GM18951 (cell line): ENCODE results near the gene CHST5.
"Not testable (repeated sequence)": the region's sequence is repeated elsewhere in the genome, so short reads cannot be mapped to it uniquely, and the experiment has no call there.

Experiments used
- POLR2A ChIP-seq: IDR thresholded peaks from 4 replicates; pipeline ENCODE4 v1.6.1; 2011; ENCODE audit warnings: mild to moderate bottlenecking; ENCODE audit not compliant: insufficient read length, insufficient read depth; ENCODE audit errors: extremely low read depth
- in situ Hi-C: fragments of 300-500 bp; cut with MboI; formaldehyde crosslinking; loops from one replicate; pipeline ENCODE4 v1.12.0; 2022; ENCODE audit warnings: low sequenced_read_pairs, mixed read lengths, inconsistent platforms; ENCODE audit not compliant: unreplicated experiment

The CHST5 gene

DNA sequence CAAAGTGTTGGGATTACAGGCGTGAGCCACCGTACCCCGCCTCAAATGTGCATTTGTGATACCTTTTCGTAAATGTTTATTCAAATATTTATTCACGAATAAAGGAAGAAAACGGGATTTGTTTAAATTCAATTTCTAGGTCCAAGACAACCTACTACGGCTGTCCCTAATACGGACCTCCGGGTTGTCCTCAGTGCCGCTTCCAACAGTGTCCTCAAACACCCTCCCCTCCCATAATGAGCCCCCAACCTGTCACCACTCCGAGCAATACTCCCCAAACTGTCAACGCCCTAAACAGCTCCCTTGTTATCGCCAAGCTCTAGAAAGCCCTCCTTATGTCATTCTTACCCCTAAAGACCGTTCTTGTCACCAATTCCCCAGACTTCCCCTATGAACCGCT lies 29.7 kb upstream of the CHST5 start:
- in situ Hi-C loops: no loop called here
- TF ChIP-seq POLR2A: no peak

DNA sequence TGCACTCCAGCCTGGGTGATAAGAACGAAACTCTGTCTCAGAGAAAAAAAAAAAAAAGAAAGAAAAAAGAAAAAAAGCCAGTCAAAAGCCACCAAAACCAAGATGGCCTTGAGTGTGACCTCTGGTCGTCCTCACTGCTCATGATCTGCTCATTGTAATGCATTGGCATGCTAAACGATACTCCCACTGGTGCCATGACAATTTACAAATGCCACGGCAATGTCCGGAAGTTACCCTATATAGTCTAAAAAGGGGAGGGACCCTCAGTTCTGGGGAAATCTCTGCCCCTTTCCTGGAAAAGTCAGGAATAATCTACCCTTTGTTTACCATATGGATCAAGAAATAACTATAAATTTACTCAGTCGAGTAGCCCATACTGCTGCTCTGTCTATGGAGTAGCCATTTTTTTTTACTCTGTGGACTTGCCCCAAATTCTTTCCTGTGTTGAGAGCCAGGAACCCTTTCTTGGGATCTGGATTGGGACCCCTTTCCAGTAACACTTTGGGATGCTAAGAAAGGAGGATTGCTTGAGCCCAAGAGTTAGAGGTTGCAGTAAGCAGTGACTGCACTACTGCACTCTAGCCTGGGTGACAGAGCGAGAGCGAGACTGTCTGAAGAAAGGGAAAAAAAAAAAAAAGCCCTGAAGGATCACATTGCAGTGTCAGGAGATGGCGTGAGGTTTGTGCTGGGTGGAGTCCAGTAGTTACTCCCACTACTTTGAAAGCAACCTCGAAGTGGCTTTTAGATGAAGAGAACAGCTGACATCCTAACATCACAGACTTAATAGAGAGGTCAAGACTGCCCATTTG lies 23.9 kb upstream of the CHST5 start:
- in situ Hi-C loops: no loop called here
- no peak for TF ChIP-seq POLR2A

DNA sequence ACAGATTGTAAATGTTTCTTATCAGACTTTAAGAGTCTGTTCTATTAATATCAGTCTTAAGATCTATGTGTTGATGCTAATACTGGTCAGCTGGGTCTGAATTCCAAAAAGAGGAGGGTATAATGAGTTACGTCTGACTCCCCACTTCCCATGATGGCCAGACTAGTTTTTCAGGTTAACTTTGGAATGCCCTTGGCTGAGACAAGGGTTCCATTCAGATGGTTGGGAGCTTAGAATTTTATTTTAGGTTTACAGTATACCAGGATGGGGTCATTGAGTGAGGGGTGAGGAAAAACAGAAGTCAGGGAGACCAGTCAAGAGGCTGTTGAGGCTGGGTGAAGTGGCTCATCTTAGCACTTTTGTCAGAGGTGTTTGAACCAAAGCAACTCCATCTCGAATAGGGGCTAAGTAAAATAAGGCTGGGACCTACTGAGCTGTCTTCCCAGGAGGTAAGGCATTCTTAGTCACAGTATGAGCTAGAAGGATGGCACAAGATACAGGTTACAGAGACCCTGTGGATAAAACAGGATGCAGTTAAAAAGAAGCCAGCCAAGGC lies 23.0 kb upstream of the CHST5 start:
- in situ Hi-C loops: no loop called here
- no peak for TF ChIP-seq POLR2A

DNA sequence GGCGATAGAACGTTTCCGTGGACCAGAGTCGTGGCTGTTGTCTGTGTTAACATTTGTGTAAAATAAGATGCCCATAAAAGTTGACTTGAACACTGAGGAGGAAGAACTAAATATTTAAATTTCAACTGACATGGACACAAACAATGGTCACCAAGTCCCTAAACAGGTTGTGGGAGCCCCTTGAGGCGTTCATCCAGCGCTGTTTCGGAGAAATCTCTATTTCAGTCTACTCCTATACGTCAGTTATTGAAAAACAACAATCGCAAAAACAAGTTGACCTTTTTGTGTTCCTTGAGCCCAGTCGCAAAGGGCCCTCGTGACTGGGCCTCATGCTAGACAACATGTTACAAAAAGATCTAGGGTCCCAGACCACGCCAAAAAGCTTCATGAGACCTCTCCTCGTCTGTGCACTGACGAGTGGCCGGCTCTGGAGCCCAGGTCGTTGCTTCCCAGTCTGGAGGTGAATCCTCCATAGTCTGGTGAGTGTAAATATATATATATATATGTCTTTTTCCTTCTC lies 20.6 kb upstream of the CHST5 start:
- no peak for TF ChIP-seq POLR2A
- in situ Hi-C loops: no loop called here

DNA sequence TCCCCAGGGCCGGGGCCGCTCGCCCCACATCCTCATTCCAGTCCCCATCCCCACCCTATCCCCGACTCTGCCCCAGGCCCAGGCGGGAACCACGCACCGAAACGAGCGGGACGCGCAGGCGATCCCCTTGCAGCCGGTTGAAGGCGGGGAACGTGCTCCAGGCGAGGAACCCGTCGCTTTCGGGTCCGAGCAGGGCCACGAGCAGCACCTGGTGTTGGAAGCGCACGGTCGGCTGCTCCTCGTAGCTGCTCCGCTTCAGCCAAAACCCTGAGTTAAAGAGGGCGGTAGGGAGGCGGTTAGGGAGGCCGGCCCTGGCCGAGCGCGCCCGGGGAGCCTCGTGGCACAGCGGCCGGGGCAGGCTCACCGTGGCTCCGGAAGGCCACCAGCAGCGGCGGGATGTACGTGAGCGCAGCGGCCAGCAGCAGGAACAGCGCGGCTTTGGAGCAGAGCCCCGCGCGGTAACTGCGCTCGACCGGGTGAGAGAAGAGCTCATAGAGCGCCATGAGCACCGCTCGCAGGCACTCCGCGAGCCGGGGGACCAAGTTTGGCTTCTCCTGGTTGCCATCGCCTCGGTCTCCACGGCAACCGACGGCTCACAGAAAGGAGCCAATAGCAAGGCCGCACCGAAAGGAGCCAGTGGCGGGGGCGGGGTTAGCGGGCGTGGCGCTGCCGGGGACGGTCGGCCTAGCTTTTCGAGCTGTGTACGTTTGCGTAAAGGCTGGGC lies 20.0 kb upstream of the CHST5 start, which contains the start of gene TMEM231:
TMEM231 (minus strand) TSS at position 546 of the 724 bp plus-strand sequence; CDS start at position 503, 43 bp downstream.
- TF ChIP-seq POLR2A: peak; percentile 36
- in situ Hi-C loops: no loop called here

DNA sequence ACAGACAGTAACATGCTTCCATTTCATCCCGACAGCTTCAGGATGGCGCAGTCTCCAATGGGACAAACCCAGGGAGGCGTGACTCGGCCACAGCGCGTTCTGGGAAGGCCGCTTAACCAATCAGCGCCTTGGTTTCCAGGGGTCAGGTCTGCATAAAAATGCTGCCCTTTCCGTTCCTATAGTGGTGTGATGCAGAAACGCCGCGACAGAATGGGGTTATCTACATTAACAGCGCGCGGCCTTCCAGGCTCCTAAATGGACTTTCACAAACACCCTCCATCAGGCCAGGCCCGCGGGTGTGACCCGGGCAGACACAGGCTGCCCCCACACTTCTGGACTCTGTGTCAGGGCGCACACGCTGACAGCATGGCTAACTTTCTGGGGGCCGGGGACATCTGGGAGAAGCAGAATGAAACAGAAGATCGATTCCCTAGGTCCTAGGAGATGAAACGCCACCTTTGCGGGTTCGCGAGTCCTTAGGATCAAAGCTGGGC lies 19.4 kb upstream of the CHST5 start:
- in situ Hi-C loops: no loop called here

DNA sequence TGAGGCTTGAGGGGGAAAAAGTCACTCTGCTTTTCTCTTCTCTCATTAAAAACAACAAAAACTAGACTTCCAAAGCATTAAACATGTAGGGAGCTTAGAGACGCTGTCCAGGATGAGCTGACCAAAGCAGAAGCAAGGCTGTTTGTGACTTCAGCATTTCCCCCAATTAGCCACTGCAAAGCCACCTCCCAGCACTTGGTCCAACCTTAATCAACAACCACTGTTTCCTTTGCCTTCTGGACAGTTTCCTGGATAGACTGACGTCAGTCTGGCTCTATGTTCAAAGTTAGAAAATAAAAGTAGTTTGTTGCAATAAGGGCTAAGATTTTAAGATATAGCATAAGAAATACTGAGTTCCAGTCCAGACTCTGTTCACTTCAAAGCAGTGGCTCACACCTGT lies 17.0 kb upstream of the CHST5 start:
- in situ Hi-C loops: no loop called here
- no peak for TF ChIP-seq POLR2A

More for the DNA sequence above, 19.4 kb upstream of the CHST5 start:
- TF ChIP-seq POLR2A: peak; percentile 34

DNA sequence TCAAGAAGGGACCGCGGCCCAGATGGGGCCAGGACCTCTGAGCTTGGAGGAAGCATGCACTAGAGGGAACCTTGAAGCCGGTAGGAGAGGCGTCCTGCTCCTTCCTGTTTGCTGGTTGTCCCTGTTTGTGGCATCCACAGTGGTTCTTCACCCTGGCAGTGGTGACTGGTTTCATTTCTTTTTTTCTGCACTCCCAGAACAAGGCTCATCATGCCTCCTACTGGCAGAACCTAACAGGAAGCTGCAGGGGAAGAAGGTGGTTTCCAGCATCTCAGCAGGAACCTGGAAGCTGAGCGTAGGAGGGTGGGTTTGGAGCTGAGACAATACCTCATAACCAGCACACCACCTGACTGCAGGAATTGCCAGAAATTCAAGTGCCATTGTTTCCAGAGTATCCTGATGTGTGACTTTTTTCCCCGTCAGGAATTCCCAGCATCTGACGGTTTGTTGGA lies 14.3 kb upstream of the CHST5 start:
- TF ChIP-seq POLR2A: no peak
- in situ Hi-C loops: no loop called here

DNA sequence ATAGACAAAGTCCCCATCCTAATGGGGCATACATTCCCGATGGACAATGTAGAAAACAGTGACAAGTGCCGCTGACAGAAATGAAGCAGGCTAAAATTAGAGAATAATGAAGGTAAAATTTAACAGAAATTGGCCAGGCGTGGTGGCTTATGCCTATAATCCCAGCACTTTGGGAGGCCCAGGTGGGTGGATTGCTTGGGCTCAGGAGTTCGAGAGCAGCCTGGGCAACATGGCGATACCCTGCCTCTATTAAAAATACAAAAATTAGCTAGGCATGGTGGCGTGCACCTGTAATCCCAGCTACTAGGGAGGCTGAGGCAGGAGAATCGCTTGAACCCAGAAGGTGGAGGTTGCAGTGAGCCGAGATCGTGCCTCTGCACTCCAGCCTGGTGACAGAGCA lies 12.5 kb upstream of the CHST5 start:
- in situ Hi-C loops: loop anchor here (10.0 kb wide), 1 partner anchor 216 kb away; no protein-coding TSS in a partner anchor

DNA sequence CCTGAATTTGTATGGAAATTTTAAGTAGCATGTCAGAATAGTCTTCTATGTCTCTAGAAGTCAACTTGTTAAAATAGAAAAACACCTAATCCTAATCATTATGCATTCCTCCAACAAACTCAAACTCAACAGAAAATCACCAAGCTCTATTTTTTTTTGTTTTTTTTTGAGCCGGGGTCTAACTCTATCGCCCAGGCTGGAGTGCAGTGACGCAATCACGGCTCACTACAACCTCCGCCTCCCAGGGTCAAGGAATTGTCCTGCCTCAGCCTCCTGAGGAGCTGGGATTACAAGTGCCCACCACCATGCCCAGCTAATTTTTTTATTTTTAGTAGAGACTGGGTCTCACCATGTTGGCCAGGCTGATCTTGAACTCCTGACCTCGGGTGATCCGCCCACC lies 10.4 kb upstream of the CHST5 start:
- TF ChIP-seq POLR2A: no peak
- in situ Hi-C loops: loop anchor here (10.0 kb wide), 1 partner anchor 219 kb away; no protein-coding TSS in a partner anchor

DNA sequence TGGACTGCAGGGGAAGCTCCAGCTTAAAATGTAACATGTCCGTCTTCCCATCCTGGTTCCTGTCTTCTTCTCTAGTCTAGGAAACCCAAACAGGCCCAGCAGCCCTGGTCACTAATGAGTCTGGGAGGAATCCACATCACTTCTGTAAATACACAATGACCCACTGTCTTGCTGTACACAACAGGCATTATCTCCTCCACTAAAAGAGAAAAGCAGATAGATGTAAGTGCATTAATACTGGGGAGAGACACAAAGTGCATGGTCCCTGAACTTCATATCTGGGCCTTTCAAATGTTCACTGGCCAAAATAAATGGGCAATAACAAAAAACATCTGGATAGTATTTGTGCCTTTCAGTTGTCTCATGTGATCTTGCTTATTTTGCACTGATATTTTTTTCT lies 10.0 kb upstream of the CHST5 start:
- in situ Hi-C loops: loop anchor here (10.0 kb wide), 1 partner anchor 219 kb away; no protein-coding TSS in a partner anchor

DNA sequence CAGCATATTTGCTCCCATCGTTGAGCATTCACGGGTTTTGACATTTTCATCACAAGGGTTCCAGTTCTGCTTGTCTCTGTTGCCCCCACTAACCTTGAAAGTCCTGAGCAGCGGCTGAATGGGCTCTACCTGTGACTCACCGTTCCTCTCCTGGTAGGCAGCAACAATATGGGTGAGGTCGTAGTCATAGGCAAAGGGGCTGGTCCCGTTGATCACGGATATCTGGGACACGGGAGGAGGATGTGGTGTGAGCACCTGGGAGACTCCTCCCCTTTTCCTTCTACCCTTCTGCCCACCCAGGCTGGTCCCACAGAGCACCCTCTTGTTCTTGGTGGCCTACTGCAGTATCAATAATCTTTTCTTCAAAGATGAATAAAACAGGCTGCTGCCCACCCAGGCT lies 6.6 kb upstream of the CHST5 start:
- in situ Hi-C loops: loop anchor here (10.0 kb wide), 1 partner anchor 222 kb away; no protein-coding TSS in a partner anchor

DNA sequence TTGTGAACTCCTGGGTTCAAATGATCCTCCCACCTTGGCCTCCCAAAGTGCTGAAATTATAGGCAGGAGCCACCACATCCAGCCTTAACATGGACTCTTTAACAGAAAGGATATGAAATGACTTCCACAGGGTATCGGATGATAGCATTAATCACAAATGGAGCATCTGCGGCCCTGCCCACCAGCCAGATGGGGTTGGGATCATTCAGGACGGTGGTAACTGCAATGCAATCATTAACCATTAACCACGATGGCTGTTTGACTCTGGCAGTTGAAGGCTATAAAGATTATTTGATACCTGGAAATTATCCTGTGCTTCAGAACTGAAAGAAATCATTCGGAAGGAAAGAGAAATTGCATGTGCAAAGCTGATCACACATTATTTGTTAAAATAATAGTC lies 5.3 kb upstream of the CHST5 start:
- no peak for TF ChIP-seq POLR2A
- in situ Hi-C loops: loop anchor here (10.0 kb wide), 1 partner anchor 224 kb away; no protein-coding TSS in a partner anchor

DNA sequence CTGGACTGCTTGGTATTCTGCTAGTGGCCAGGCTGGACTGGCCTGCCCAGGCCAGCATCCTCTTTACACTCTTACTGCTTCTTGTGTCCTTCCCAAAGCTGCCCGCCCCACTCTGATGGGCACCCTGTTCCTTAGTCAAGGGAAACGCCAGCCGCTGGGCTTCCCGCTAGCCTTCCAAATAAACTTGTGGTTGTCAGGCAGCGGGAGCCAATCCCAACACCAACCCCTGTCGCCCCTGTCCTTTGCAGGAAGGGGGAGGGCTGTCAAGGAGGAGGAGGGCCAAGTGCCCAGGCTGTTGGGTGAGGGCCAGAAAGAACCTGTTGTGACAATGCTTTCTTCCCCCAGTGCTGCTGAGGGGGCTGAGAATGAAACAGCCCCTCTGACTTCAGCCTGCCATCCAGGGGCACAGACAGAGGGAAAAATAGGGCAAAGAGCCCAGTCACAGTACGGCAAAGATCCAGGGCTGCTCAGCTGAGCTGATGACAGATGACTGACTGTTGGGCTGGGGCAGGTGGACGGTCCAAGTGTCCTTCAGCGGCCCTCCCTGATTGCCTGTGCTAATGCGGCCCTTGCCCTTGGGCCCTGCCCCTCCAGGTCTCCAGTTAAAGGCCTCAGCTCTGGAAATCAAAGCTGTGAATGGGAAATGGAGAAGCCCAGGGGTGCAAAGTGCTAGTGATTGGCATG lies 3.1 kb upstream of the CHST5 start:
- in situ Hi-C loops: not testable (repeated sequence)
